Measurements from ENCODE around the gene LPCAT2. TPM values are rescaled to one million over a fixed set of nuclear protein-coding genes. Genes with fewer than 3 reads are reported as not detected.

LPCAT2 gene
- total and polyA plus RNA-seq, 2 of the 13 experiments (the other 11 are each of a cell fraction or from before 2014, with no cell fraction given), result 9.9 to 17.6 TPM

GRCh38 chr16:55622930-55623561 lies 114.2 kb downstream of the LPCAT2 start (continued):
- TF ChIP-seq TCF12 (IDR thresholded peaks at IDR 0.05) (no peak), TCF12 (CRISPR knock-in tag; IDR thresholded peaks at IDR 0.05) (peak; percentile 93), AKNA (CRISPR knock-in tag; IDR thresholded peaks at IDR 0.05; ENCODE audit: borderline replicate concordance) (no peak; the same call in 1 of the 2 replicates), ARNT2 (CRISPR knock-in tag; IDR thresholded peaks at IDR 0.05; ENCODE audit: low read depth) (peak; percentile 78; the same call in 1 of the 2 replicates), ZNF589 (CRISPR knock-in tag; conservative IDR thresholded peaks at IDR 0.05) (no peak; the same call in 1 of the 2 replicates), NRL (CRISPR knock-in tag; IDR thresholded peaks at IDR 0.05; ENCODE audit: borderline replicate concordance) (peak; percentile 72), POGK (CRISPR knock-in tag; conservative IDR thresholded peaks at IDR 0.05) (peak; percentile 90; the same call in 1 of the 2 replicates), ZNF205 (CRISPR knock-in tag; IDR thresholded peaks at IDR 0.05) (peak; percentile 89), THAP11 (CRISPR knock-in tag; IDR thresholded peaks at IDR 0.05) (peak; percentile 83), ZNF513 (CRISPR knock-in tag; conservative IDR thresholded peaks at IDR 0.05) (no peak), TMF1 (CRISPR knock-in tag; IDR thresholded peaks at IDR 0.05; ENCODE audit: low read depth) (no peak), ZBTB44 (CRISPR knock-in tag; IDR thresholded peaks at IDR 0.05) (no peak), MLXIP (CRISPR knock-in tag; IDR thresholded peaks at IDR 0.05; ENCODE audit: borderline replicate concordance) (peak; percentile 99), ZNF33A (CRISPR knock-in tag; IDR thresholded peaks at IDR 0.05; ENCODE audit: borderline replicate concordance) (no peak), JARID2 (CRISPR knock-in tag; IDR thresholded peaks at IDR 0.05; ENCODE audit: insufficient replicate concordance) (no peak), TCF7 (IDR thresholded peaks at IDR 0.05; ENCODE audit: low read depth) (peak; percentile 99)

Measured in HepG2 (cell line).